Bronchial epithelial cell (primary cell): Measurements from ENCODE around the gene BABAM2. TPM values are rescaled to one million over a fixed set of nuclear protein-coding genes. Genes with fewer than 3 reads are reported as not detected.

Experiments
- DNase-seq: peaks from one replicate; pipeline ENCODE4 v3.0.0-alpha.2; 2010; ENCODE audit warnings: low read depth
- FAIRE-seq: peaks from 2 replicates; lab custom pipeline; 2011; peaks lifted over from hg19 to GRCh38; lab: Jason Lieb, UNC
- H3K27me3 ChIP-seq: 2 replicates; pipeline ENCODE4 v1.5.1; 2011; ENCODE audit warnings: low read length; ENCODE audit not compliant: control insufficient read depth, insufficient read depth
- H3K36me3 ChIP-seq: 2 replicates; pipeline ENCODE4 v1.5.1; 2011; ENCODE audit warnings: low read length; ENCODE audit not compliant: control insufficient read depth, insufficient read depth
- H3K4me3 ChIP-seq: 2 replicates; pipeline ENCODE4 v1.5.1; 2011; ENCODE audit warnings: mild to moderate bottlenecking, low read depth, low read length, control low read depth
- CTCF ChIP-seq: IDR thresholded peaks from 2 replicates; pipeline ENCODE4 v1.5.1; 2011; ENCODE audit warnings: mild to moderate bottlenecking, moderate library complexity, low read length, control low read depth, inconsistent platforms; ENCODE audit not compliant: insufficient read depth, severe bottlenecking
- total RNA-seq: library from RNA; depleted of rRNA; stranded (reverse); fragments of >200 nt; gene quantifications from 2 replicates; pipeline ENCODE4 v1.2.1, GENCODE V29; 2014

The BABAM2 gene
- total RNA-seq, 1 donor from 2014 or later: 8.4 TPM

GRCh38 chr2:28063492-28063962 is 173.0 kb downstream of the BABAM2 start:
- no peak for FAIRE-seq
- no peak for TF ChIP-seq CTCF
- no peaks in the 10 kb centered on the region for H3K27me3 ChIP-seq

GRCh38 chr2:28067602-28068001 is 177.1 kb downstream of the BABAM2 start:
- TF ChIP-seq CTCF: no peak
- H3K4me3 ChIP-seq: no peak overlapping the region
- DNase-seq (no peak), FAIRE-seq (no peak)
- no peaks in the 10 kb centered on the region for H3K36me3 ChIP-seq
- no peaks in the 10 kb centered on the region for H3K27me3 ChIP-seq

More at GRCh38 chr2:28063492-28063962, 173.0 kb downstream of the BABAM2 start:
- DNase-seq: no peak
- H3K36me3 ChIP-seq: no peaks in the 10 kb centered on the region
- no peak overlapping the region for H3K4me3 ChIP-seq

- DNase-seq (peak; percentile 85), FAIRE-seq (no peak)
- no peak for TF ChIP-seq CTCF
- Histone ChIP-seq H3K27me3 (no peaks in the 10 kb centered on the region), H3K4me3 (no peak overlapping the region), H3K36me3 (no peaks in the 10 kb centered on the region)
Observed at GRCh38 chr2:28068088-28068487, 177.6 kb downstream of the BABAM2 start.

- no peak overlapping the region for H3K4me3 ChIP-seq
- DNase-seq: no peak
- no peak for FAIRE-seq
- no peaks in the 10 kb centered on the region for H3K36me3 ChIP-seq
- no peaks in the 10 kb centered on the region for H3K27me3 ChIP-seq
- TF ChIP-seq CTCF: no peak
Observed at GRCh38 chr2:28068527-28068926, 178.0 kb downstream of the BABAM2 start.

- H3K4me3 ChIP-seq: no peak overlapping the region
- no peaks in the 10 kb centered on the region for H3K36me3 ChIP-seq
- H3K27me3 ChIP-seq: no peaks in the 10 kb centered on the region
- TF ChIP-seq CTCF: no peak
- FAIRE-seq: no peak
- no peak for DNase-seq
Observed at GRCh38 chr2:28071221-28071620, 180.7 kb downstream of the BABAM2 start.

GRCh38 chr2:28074137-28074536 is 183.6 kb downstream of the BABAM2 start:
- TF ChIP-seq CTCF: no peak
- FAIRE-seq (no peak), DNase-seq (no peak)
- no peak overlapping the region for H3K4me3 ChIP-seq
- H3K27me3 ChIP-seq: no peaks in the 10 kb centered on the region
- no peaks in the 10 kb centered on the region for H3K36me3 ChIP-seq
